Spleen (tissue), 7 donors: ENCODE data around the gene TMEM176B.

Experiments used
- CTCF ChIP-seq, 11 experiments: fragments of 200-600 bp in 7 of 11; fragments of 450-650 bp in 4 of 11; sonication (generic) in 4 of 11; IDR thresholded peaks in 8 of 11; conservative IDR thresholded peaks in 3 of 11; 1 replicate in 7 of 11; 2 replicates in 4 of 11; pipeline versions ENCODE4 v1.4.0 to v1.8.0; 2016 to 2021; ENCODE audit warnings: antibody characterized with exemption in 11 of 11, inconsistent platforms in 4 of 11, mild to moderate bottlenecking in 1 of 11
- POLR2A ChIP-seq, 3 donors: fragments of 450-650 bp; IDR thresholded peaks; one replicate each; pipeline ENCODE4 v1.5.1; 2017; ENCODE audit warnings: antibody characterized with exemption in 3 of 3, mild to moderate bottlenecking in 1 of 3
- POLR2AphosphoS5 ChIP-seq, 3 donors: sonication (generic); formaldehyde crosslinking; IDR thresholded peaks; one replicate each; pipeline ENCODE4 v1.5.1; 2017; ENCODE audit warnings: antibody characterized with exemption in 3 of 3
- donor health status: DM: no; HTN: no; CAD: no; lungs with moderate emphysema.
- donor health status: DM: no; HTN: no; CAD: no.
- donor health status: DM: no; HTN: no; CAD: no.

GRCh38 chr7:150746921-150747320, 53.2 kb downstream of the TMEM176B start:
- no peak for TF ChIP-seq CTCF (IDR thresholded peaks at IDR 0.05 in 8 of 11, conservative IDR thresholded peaks at IDR 0.05 in 3 of 11)
- TF ChIP-seq POLR2AphosphoS5 (IDR thresholded peaks at IDR 0.05), result peak; percentile 50 to 68 (median 60)
- no peak for TF ChIP-seq POLR2A (IDR thresholded peaks at IDR 0.05)
